Gastroesophageal sphincter (tissue), 4 donors: Measurements from ENCODE around the gene KLF13. TPM values are rescaled to one million over a fixed set of nuclear protein-coding genes. Genes with fewer than 3 reads are reported as not detected.

Experiments used
- ATAC-seq: fragments of 150-250 bp; one replicate; pipeline ENCODE4 v1.9.1; 2016; ENCODE audit warnings: mild to moderate bottlenecking, moderate library complexity
- H3K27ac ChIP-seq, 4 donors: fragments of 200-600 bp; sonication (generic) in 3 of 4; 1 replicate in 3 of 4; 2 replicates in 1 of 4; pipeline ENCODE4 v1.5.1; 2016 to 2019
- H3K27me3 ChIP-seq: fragments of 200-600 bp; sonication (generic); one replicate; pipeline ENCODE4 v1.5.1; 2019
- H3K36me3 ChIP-seq, 2 donors: fragments of 200-600 bp; sonication (generic); one replicate each; pipeline ENCODE4 v1.5.1; 2019; ENCODE audit warnings: control low read depth in 1 of 2
- H3K4me1 ChIP-seq, 3 donors: fragments of 200-600 bp; sonication (generic); 1 replicate in 2 of 3; 2 replicates in 1 of 3; pipeline ENCODE4 v1.5.1; 2016 to 2019; ENCODE audit warnings: control low read depth in 2 of 3
- H3K4me3 ChIP-seq, 2 donors: fragments of 200-600 bp; sonication (generic); one replicate each; pipeline ENCODE4 v1.5.1; 2019; ENCODE audit warnings: mild to moderate bottlenecking in 1 of 2, moderate library complexity in 1 of 2
- H3K9me3 ChIP-seq, 3 donors: fragments of 200-600 bp; sonication (generic); one replicate each; pipeline ENCODE4 v1.5.1; 2017 to 2019; ENCODE audit warnings: control low read depth in 2 of 3
- CTCF ChIP-seq, 4 experiments: fragments of 200-600 bp in 2 of 4; fragments of 450-650 bp in 2 of 4; sonication (generic) in 1 of 4; IDR thresholded peaks; one replicate each; pipeline ENCODE4 v1.5.1; 2017 to 2019; ENCODE audit warnings: antibody characterized with exemption in 4 of 4, mild to moderate bottlenecking in 2 of 4, moderate library complexity in 2 of 4
- EP300 ChIP-seq: sonication (generic); formaldehyde crosslinking; IDR thresholded peaks from one replicate; pipeline ENCODE4 v1.6.1; 2017; ENCODE audit warnings: antibody characterized with exemption, mild to moderate bottlenecking
- POLR2A ChIP-seq, 2 donors: fragments of 450-650 bp; IDR thresholded peaks; one replicate each; pipeline ENCODE4 v1.6.1; 2017; ENCODE audit warnings: antibody characterized with exemption in 2 of 2, mild to moderate bottlenecking in 2 of 2, moderate library complexity in 1 of 2
- POLR2AphosphoS5 ChIP-seq: sonication (generic); formaldehyde crosslinking; IDR thresholded peaks from one replicate; pipeline ENCODE4 v1.6.1; 2017; ENCODE audit warnings: antibody characterized with exemption
- WGBS, 2 donors: methylation state at CpG; one replicate each; pipeline ENCODE4 v1.1.5; 2018; ENCODE audit warnings: low coverage in 1 of 2; 5-methylcytosine and 5-hydroxymethylcytosine counted together
- total RNA-seq, 4 donors: library from RNA; depleted of rRNA; stranded (reverse); fragments of >200 nt; gene quantifications; one replicate each; pipeline ENCODE4 v1.1.0, GENCODE V29; 2016

Gene KLF13
- total RNA-seq, 4 donors from 2014 or later, result 49.7 to 106 (median 76.1) TPM

- 63 to 78% methylated on average over 2 of the region's 2 CpGs for WGBS, 2 donors
- H3K9me3 ChIP-seq, result peaks cover 0 to 18% (median 0%) of the 10 kb centered on the region in 3 donors
- no peak overlapping the region for H3K27ac ChIP-seq
- H3K4me1 ChIP-seq, result no peaks in the 10 kb centered on the region
- H3K36me3 ChIP-seq, result no peaks in the 10 kb centered on the region
- H3K27me3 ChIP-seq, result no peaks in the 10 kb centered on the region
- TF ChIP-seq EP300 (no peak), CTCF (IDR thresholded peaks at IDR 0.05) (no peak), POLR2A (IDR thresholded peaks at IDR 0.05) (no peak), POLR2AphosphoS5 (no peak)
- no peak overlapping the region for H3K4me3 ChIP-seq
- ATAC-seq, result no peak
Measured at GRCh38 chr15:31412824-31413223, 86.2 kb downstream of the KLF13 start.

DNA sequence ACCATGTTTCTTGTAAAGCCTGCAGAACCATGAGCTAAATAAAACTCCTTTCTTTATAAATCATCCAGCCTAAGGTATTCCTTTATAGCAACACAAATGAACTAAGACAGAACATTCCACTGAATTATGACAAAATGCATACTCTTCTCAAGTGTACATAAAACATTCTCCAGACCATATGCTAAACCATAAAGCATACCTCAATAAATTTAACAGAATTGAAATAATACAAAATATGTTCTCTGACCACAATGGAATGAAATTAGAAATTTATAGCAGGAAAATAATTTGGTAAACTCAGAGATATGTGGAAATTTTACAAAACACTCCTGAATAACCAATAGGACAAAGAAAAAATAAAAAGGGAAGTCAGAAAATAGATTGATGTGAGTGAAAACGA lies 88.6 kb downstream of the KLF13 start:
- H3K36me3 ChIP-seq, result no peaks in the 10 kb centered on the region
- peaks cover 0 to 15% (median 0%) of the 10 kb centered on the region in 3 donors for H3K9me3 ChIP-seq
- H3K27ac ChIP-seq, result no peak overlapping the region
- no peak for ATAC-seq
- no peaks in the 10 kb centered on the region for H3K27me3 ChIP-seq
- TF ChIP-seq EP300 (no peak), CTCF (IDR thresholded peaks at IDR 0.05) (no peak), POLR2A (IDR thresholded peaks at IDR 0.05) (no peak), POLR2AphosphoS5 (no peak)
- no peak overlapping the region for H3K4me3 ChIP-seq
- WGBS, 2 donors, result 57 to 80% methylated on average over 1 of the region's 1 CpG
- H3K4me1 ChIP-seq, result no peaks in the 10 kb centered on the region

DNA sequence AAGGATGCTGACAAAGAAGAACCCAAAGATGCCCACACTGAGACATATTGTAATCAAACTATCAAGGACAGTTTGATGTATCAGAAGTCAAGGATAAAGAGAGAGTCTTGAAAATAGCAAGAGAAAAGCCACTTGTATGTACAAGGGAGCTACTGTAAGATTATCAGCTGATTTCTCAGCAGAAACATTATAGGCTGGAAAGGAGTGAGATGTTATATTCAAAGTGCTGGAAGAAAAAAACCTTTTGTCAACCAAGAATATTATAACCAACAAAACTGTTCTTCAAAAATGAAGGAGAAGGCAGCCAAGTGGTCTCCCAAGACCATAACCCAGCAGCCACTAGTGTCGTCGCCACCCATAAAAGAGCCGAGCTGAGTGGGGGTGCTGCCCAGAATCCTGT lies 93.2 kb downstream of the KLF13 start:
- Histone ChIP-seq H3K4me1 (no peaks in the 10 kb centered on the region), H3K27me3 (no peaks in the 10 kb centered on the region), H3K4me3 (no peak overlapping the region), H3K27ac (no peak overlapping the region), H3K9me3 (peaks cover 0 to 33% (median 0%) of the 10 kb centered on the region in 3 donors), H3K36me3 (no peaks in the 10 kb centered on the region)
- 91 to 100% methylated on average over 3 of the region's 3 CpGs for WGBS, 2 donors
- no peak for TF ChIP-seq POLR2AphosphoS5
- no peak for TF ChIP-seq POLR2A (IDR thresholded peaks at IDR 0.05)
- TF ChIP-seq CTCF (IDR thresholded peaks at IDR 0.05), result no peak
- TF ChIP-seq EP300, result no peak
- ATAC-seq, result no peak

DNA sequence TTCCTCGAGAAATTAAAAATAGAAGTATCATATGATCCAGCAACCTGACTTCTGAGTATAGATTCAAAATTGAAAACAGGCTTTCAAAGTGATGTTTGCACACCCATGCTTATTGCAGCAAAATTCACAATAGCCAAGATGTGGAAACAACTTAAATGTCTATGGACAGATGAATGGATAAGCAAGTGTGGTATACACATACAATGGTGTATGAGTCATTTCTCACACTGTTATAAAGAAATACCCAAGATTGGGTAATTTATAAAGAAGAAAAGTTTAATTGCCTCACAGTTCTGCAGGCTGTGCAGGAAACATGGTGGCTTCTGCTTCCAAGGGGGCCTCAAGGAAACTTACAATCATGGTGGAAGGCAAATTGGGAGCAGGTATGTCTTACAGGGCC lies 100.8 kb downstream of the KLF13 start:
- WGBS, 2 donors, result 100% methylated on average over 1 of the region's 1 CpG
- H3K27me3 ChIP-seq, result no peaks in the 10 kb centered on the region
- H3K36me3 ChIP-seq, result no peaks in the 10 kb centered on the region
- H3K9me3 ChIP-seq, result peaks cover 0 to 11% (median 0%) of the 10 kb centered on the region in 3 donors
- no peak for ATAC-seq
- H3K27ac ChIP-seq, result no peak overlapping the region
- no peak overlapping the region for H3K4me3 ChIP-seq
- TF ChIP-seq CTCF (IDR thresholded peaks at IDR 0.05) (no peak), EP300 (no peak), POLR2A (IDR thresholded peaks at IDR 0.05) (no peak), POLR2AphosphoS5 (no peak)
- H3K4me1 ChIP-seq, result no peaks in the 10 kb centered on the region

Other genes with a start within 250 kb of the KLF13 start
- gene TRPM1, start 225.1 kb upstream of the KLF13 start, total RNA-seq, result not detected